Hepatocyte (in vitro differentiated cells): Measurements from ENCODE around the gene CAPN7. TPM values are rescaled to one million over a fixed set of nuclear protein-coding genes. Genes with fewer than 3 reads are reported as not detected.
"Not testable (repeated sequence)": the region's sequence is repeated elsewhere in the genome, so short reads cannot be mapped to it uniquely, and the experiment has no call there.

Experiments
- DNase-seq: peaks from one replicate; pipeline ENCODE4 v3.0.0-alpha.2; 2016; ENCODE audit warnings: low spot score
- H2AFZ ChIP-seq: fragments of 200-600 bp; sonication (generic); 2 replicates; pipeline ENCODE4 v1.6.0; 2016; ENCODE audit warnings: antibody characterized with exemption, mild to moderate bottlenecking
- H3K27ac ChIP-seq: fragments of 200-600 bp; sonication (generic); 2 replicates; pipeline ENCODE4 v1.5.1; 2016; ENCODE audit warnings: mild to moderate bottlenecking
- H3K27me3 ChIP-seq: fragments of 200-600 bp; sonication (generic); 2 replicates; pipeline ENCODE4 v1.6.1; 2016
- H3K36me3 ChIP-seq: fragments of 200-600 bp; sonication (generic); replicated peaks from 2 replicates; pipeline ENCODE4 v1.5.1; 2016; ENCODE audit warnings: low read depth; ENCODE audit not compliant: insufficient read depth
- H3K4me1 ChIP-seq: fragments of 200-600 bp; sonication (generic); 2 replicates; pipeline ENCODE4 v1.5.1; 2016; ENCODE audit warnings: mild to moderate bottlenecking, moderate library complexity; ENCODE audit not compliant: insufficient read depth
- H3K4me2 ChIP-seq: fragments of 200-600 bp; sonication (generic); 2 replicates; pipeline ENCODE4 v1.6.0; 2016
- H3K4me3 ChIP-seq: fragments of 200-600 bp; sonication (generic); 2 replicates; pipeline ENCODE4 v1.5.1; 2016; ENCODE audit warnings: mild to moderate bottlenecking
- H3K79me2 ChIP-seq: fragments of 200-600 bp; sonication (generic); 2 replicates; pipeline ENCODE4 v1.6.0; 2017; ENCODE audit warnings: mild to moderate bottlenecking
- H3K9me2 ChIP-seq: fragments of 200-600 bp; sonication (generic); replicated peaks from 2 replicates; pipeline ENCODE4 v1.6.0; 2017; ENCODE audit warnings: mild to moderate bottlenecking; ENCODE audit not compliant: insufficient read depth
- H3K9me3 ChIP-seq: fragments of 200-600 bp; sonication (generic); 2 replicates; pipeline ENCODE4 v1.5.1; 2016; ENCODE audit warnings: low read depth, mild to moderate bottlenecking
- H4K20me1 ChIP-seq: fragments of 200-600 bp; sonication (generic); 2 replicates; pipeline ENCODE4 v1.6.0; 2016; ENCODE audit warnings: mild to moderate bottlenecking; ENCODE audit not compliant: insufficient read depth, poor library complexity, severe bottlenecking
- CTCF ChIP-seq: fragments of 200-600 bp; sonication (generic); IDR thresholded peaks from 2 replicates; pipeline ENCODE4 v1.5.1; 2016; ENCODE audit warnings: antibody characterized with exemption, mild to moderate bottlenecking; ENCODE audit not compliant: poor library complexity
- EZH2 ChIP-seq: fragments of 200-600 bp; sonication (generic); IDR thresholded peaks from 2 replicates; pipeline ENCODE4 v1.6.1; 2016; ENCODE audit warnings: antibody characterized with exemption, mild to moderate bottlenecking, borderline replicate concordance
- EZH2phosphoT487 ChIP-seq: fragments of 200-600 bp; sonication (generic); IDR thresholded peaks from one replicate; pipeline ENCODE4 v1.6.1; 2018; ENCODE audit warnings: antibody characterized with exemption, mild to moderate bottlenecking, low read depth, moderate library complexity; ENCODE audit not compliant: unreplicated experiment, severe bottlenecking
- WGBS: methylation state at CpG from one replicate; pipeline ENCODE4 v1.1.6; 2016; ENCODE audit warnings: low lambda C conversion rate; ENCODE audit errors: missing lambda C conversion rate; 5-methylcytosine and 5-hydroxymethylcytosine counted together
- polyA plus RNA-seq: library from polyadenylated mRNA; unstranded; fragments of >200 nt; fragmentation: Nextera tagmentation; extraction: Ambion mirVana; gene quantifications from 2 replicates; pipeline ENCODE4 v1.2.1, GENCODE V29; 2016
- total RNA-seq: library from RNA; depleted of rRNA; stranded (reverse); fragments of >200 nt; gene quantifications from 2 replicates; pipeline ENCODE4 v1.2.3, GENCODE V29; 2014

CAPN7 gene
- total and polyA plus RNA-seq, 2 experiments from 2014 or later = 21.6 to 60.3 TPM

GRCh38 chr3:15185404-15185803, 20.6 kb upstream of the CAPN7 start:
- TF ChIP-seq EZH2 = no peak
- Histone ChIP-seq H3K4me3 (no peak overlapping the region), H3K4me1 (no peaks in the 10 kb centered on the region), H3K27ac (no peak overlapping the region), H3K27me3 (no peaks in the 10 kb centered on the region), H3K36me3 (no peaks in the 10 kb centered on the region), H3K79me2 (no peaks in the 10 kb centered on the region), H2AFZ (no peak overlapping the region), H4K20me1 (no peaks in the 10 kb centered on the region), H3K9me2 (no peaks in the 10 kb centered on the region), H3K4me2 (no peak overlapping the region), H3K9me3 (no peaks in the 10 kb centered on the region)
- WGBS = 100% methylated on average over 2 of the region's 2 CpGs
- DNase-seq = no peak

GRCh38 chr3:15186101-15186476, 20.0 kb upstream of the CAPN7 start:
- Histone ChIP-seq H3K9me2 (no peaks in the 10 kb centered on the region), H3K36me3 (no peaks in the 10 kb centered on the region), H3K4me2 (no peak overlapping the region), H2AFZ (no peak overlapping the region), H3K27me3 (no peaks in the 10 kb centered on the region), H3K79me2 (no peaks in the 10 kb centered on the region), H3K9me3 (no peaks in the 10 kb centered on the region), H3K4me3 (no peak overlapping the region), H4K20me1 (no peaks in the 10 kb centered on the region), H3K4me1 (no peaks in the 10 kb centered on the region), H3K27ac (no peak overlapping the region)
- DNase-seq = no peak
- TF ChIP-seq EZH2 (no peak), EZH2phosphoT487 (no peak)
- WGBS = 52% methylated on average over 1 of the region's 1 CpG

GRCh38 chr3:15186477-15187164, 19.4 kb upstream of the CAPN7 start:
- H3K9me2 ChIP-seq, H3K27ac ChIP-seq, H2AFZ ChIP-seq, H3K4me1 ChIP-seq, H3K4me3 ChIP-seq, H3K4me2 ChIP-seq, H3K79me2 ChIP-seq, H3K9me3 ChIP-seq, H3K27me3 ChIP-seq, H4K20me1 ChIP-seq, H3K36me3 ChIP-seq, DNase-seq: not testable (repeated sequence)
- WGBS = 98% methylated on average over 15 of the region's 33 CpGs

- no peaks in the 10 kb centered on the region for H3K9me3 ChIP-seq
- no peaks in the 10 kb centered on the region for H3K27me3 ChIP-seq
- TF ChIP-seq EZH2phosphoT487 (no peak), EZH2 (no peak), CTCF (no peak)
- no peaks in the 10 kb centered on the region for H3K4me1 ChIP-seq
- H4K20me1 ChIP-seq = no peaks in the 10 kb centered on the region
- H3K4me3 ChIP-seq = no peak overlapping the region
- H3K27ac ChIP-seq = no peak overlapping the region
- H3K36me3 ChIP-seq = no peaks in the 10 kb centered on the region
- 80% methylated on average over 3 of the region's 3 CpGs for WGBS
- no peaks in the 10 kb centered on the region for H3K79me2 ChIP-seq
- no peaks in the 10 kb centered on the region for H3K9me2 ChIP-seq
- H2AFZ ChIP-seq = no peak overlapping the region
- H3K4me2 ChIP-seq = no peak overlapping the region
- DNase-seq = no peak
These were observed 8.6 kb upstream of the CAPN7 start for GRCh38 chr3:15197340-15198029.

- H3K4me3 ChIP-seq = no peak overlapping the region
- TF ChIP-seq EZH2 (no peak), CTCF (no peak), EZH2phosphoT487 (no peak)
These were observed 7.4 kb upstream of the CAPN7 start for GRCh38 chr3:15198686-15199085.

More at GRCh38 chr3:15198686-15199085, 7.4 kb upstream of the CAPN7 start:
- Histone ChIP-seq H3K4me2 (no peak overlapping the region), H4K20me1 (no peaks in the 10 kb centered on the region), H3K9me2 (no peaks in the 10 kb centered on the region), H3K79me2 (no peaks in the 10 kb centered on the region), H3K27ac (no peak overlapping the region), H2AFZ (no peak overlapping the region), H3K4me1 (no peaks in the 10 kb centered on the region), H3K27me3 (no peaks in the 10 kb centered on the region), H3K9me3 (no peaks in the 10 kb centered on the region), H3K36me3 (no peaks in the 10 kb centered on the region)
- no peak for DNase-seq
- WGBS = 77% methylated on average over 3 of the region's 3 CpGs
